H9 (cell line): ENCODE measurements around the gene SORCS2. TPM values are rescaled to one million over a fixed set of nuclear protein-coding genes. Genes with fewer than 3 reads are reported as not detected.

Source experiments
- DNase-seq: peaks from one replicate; pipeline ENCODE4 v3.0.0-alpha.2; 2017
- H2AFZ ChIP-seq: one replicate; pipeline ENCODE4 v1.6.1; 2013; ENCODE audit warnings: mild to moderate bottlenecking, low read length, control low read depth, moderate library complexity
- H2AK5ac ChIP-seq: 2 replicates; pipeline ENCODE4 v1.6.1; 2013; ENCODE audit warnings: low read length, control low read depth, mixed read lengths; ENCODE audit not compliant: insufficient read length
- H2BK120ac ChIP-seq: one replicate; pipeline ENCODE4 v1.6.1; 2013; ENCODE audit warnings: low read depth, mild to moderate bottlenecking, low read length, control low read depth, inconsistent platforms; ENCODE audit not compliant: poor library complexity, severe bottlenecking
- H2BK12ac ChIP-seq: 2 replicates; pipeline ENCODE4 v1.6.1; 2013; ENCODE audit warnings: low read length, control low read depth, mixed read lengths, low read depth; ENCODE audit not compliant: insufficient read length
- H2BK15ac ChIP-seq: 2 replicates; pipeline ENCODE4 v1.6.1; 2013; ENCODE audit warnings: low read depth, low read length, control low read depth
- H2BK20ac ChIP-seq: one replicate; pipeline ENCODE4 v1.6.1; 2013; ENCODE audit warnings: low read depth, mild to moderate bottlenecking, low read length, control low read depth, inconsistent platforms; ENCODE audit not compliant: poor library complexity, severe bottlenecking
- H2BK5ac ChIP-seq: 2 replicates; pipeline ENCODE4 v1.6.1; 2013; ENCODE audit warnings: low read length, control low read depth, mixed read lengths; ENCODE audit not compliant: insufficient read length
- H3K14ac ChIP-seq: 2 replicates; pipeline ENCODE4 v1.6.1; 2013; ENCODE audit warnings: low read length, control low read depth; ENCODE audit not compliant: insufficient read depth
- H3K18ac ChIP-seq: 2 replicates; pipeline ENCODE4 v1.6.1; 2013; ENCODE audit warnings: low read depth, mild to moderate bottlenecking, mixed read lengths, low read length, control low read depth; ENCODE audit not compliant: insufficient read length
- H3K23ac ChIP-seq: 2 replicates; pipeline ENCODE4 v1.6.1; 2013; ENCODE audit warnings: low read length, control low read depth, mixed read lengths, low read depth; ENCODE audit not compliant: insufficient read length
- H3K23me2 ChIP-seq: 2 replicates; pipeline ENCODE4 v1.6.1; 2013; ENCODE audit warnings: low read depth, mild to moderate bottlenecking, mixed read lengths, low read length, control low read depth; ENCODE audit not compliant: insufficient read length, poor library complexity, severe bottlenecking
- H3K27ac ChIP-seq: 2 replicates; pipeline ENCODE4 v1.5.1; 2013; ENCODE audit warnings: low read length, control low read depth, mixed read lengths, low read depth; ENCODE audit not compliant: insufficient read length
- H3K27me3 ChIP-seq: 2 replicates; pipeline ENCODE4 v1.6.1; 2013; ENCODE audit warnings: low read length, control low read depth, inconsistent platforms; ENCODE audit not compliant: insufficient read depth
- H3K4ac ChIP-seq: 2 replicates; pipeline ENCODE4 v1.6.1; 2013; ENCODE audit warnings: low read depth, mild to moderate bottlenecking, control low read depth, inconsistent platforms, low read length, moderate library complexity
- H3K4me1 ChIP-seq: 2 replicates; pipeline ENCODE4 v1.6.1; 2013; ENCODE audit warnings: low read length, control low read depth, inconsistent platforms; ENCODE audit not compliant: insufficient read depth
- H3K4me2 ChIP-seq: 2 replicates; pipeline ENCODE4 v1.6.1; 2013; ENCODE audit warnings: low read length, control low read depth, mixed read lengths; ENCODE audit not compliant: insufficient read length, insufficient read depth
- H3K56ac ChIP-seq: 2 replicates; pipeline ENCODE4 v1.6.1; 2013; ENCODE audit warnings: low read depth, mild to moderate bottlenecking, mixed read lengths, low read length, control low read depth; ENCODE audit not compliant: insufficient read length
- H3K79me1 ChIP-seq: 2 replicates; pipeline ENCODE4 v1.6.1; 2013; ENCODE audit warnings: low read depth, mild to moderate bottlenecking, moderate library complexity, low read length, control low read depth, inconsistent platforms; ENCODE audit not compliant: insufficient read depth, poor library complexity, severe bottlenecking
- H3K79me2 ChIP-seq: 2 replicates; pipeline ENCODE4 v1.6.1; 2013; ENCODE audit warnings: low read length, control low read depth, inconsistent platforms; ENCODE audit not compliant: insufficient read depth
- H3K9ac ChIP-seq: 2 replicates; pipeline ENCODE4 v1.6.1; 2013; ENCODE audit warnings: low read length, control low read depth, mixed read lengths; ENCODE audit not compliant: insufficient read length; ENCODE audit errors: extremely low read depth
- H3K9me3 ChIP-seq: one replicate; pipeline ENCODE4 v1.6.1; 2013; ENCODE audit warnings: low read depth, low read length, inconsistent platforms; ENCODE audit not compliant: control insufficient read depth
- H3T11ph ChIP-seq: one replicate; pipeline ENCODE4 v1.6.1; 2013; ENCODE audit warnings: mild to moderate bottlenecking, low read length, control low read depth, inconsistent platforms
- H4K20me1 ChIP-seq: one replicate; pipeline ENCODE4 v1.6.1; 2013; ENCODE audit not compliant: control insufficient read depth, insufficient read length, insufficient read depth
- H4K5ac ChIP-seq: 2 replicates; pipeline ENCODE4 v1.6.1; 2013; ENCODE audit warnings: low read depth, mild to moderate bottlenecking, mixed read lengths, low read length, control low read depth; ENCODE audit not compliant: insufficient read length
- H4K8ac ChIP-seq: replicated peaks from 2 replicates; pipeline ENCODE4 v1.6.1; 2013; ENCODE audit warnings: low read length, control low read depth, mixed read lengths, low read depth; ENCODE audit not compliant: insufficient read length
- H4K91ac ChIP-seq: 2 replicates; pipeline ENCODE4 v1.6.1; 2013; ENCODE audit warnings: low read depth, mild to moderate bottlenecking, moderate library complexity, mixed read lengths, low read length, control low read depth; ENCODE audit not compliant: insufficient read length
- H3K27ac Mint-ChIP-seq, 3 experiments: 2 replicates in 2 of 3; 3 replicates in 1 of 3; pipeline ENCODE4 v1.8.0; 2020 to 2021; ENCODE audit warnings: mixed read lengths in 3 of 3, mild to moderate bottlenecking in 1 of 3, moderate library complexity in 1 of 3
- H3K27me3 Mint-ChIP-seq: 2 replicates; pipeline ENCODE4 v1.8.0; 2021; ENCODE audit warnings: low read depth, mild to moderate bottlenecking, moderate library complexity, mixed read lengths
- H3K36me3 Mint-ChIP-seq, 3 experiments: 2 replicates in 2 of 3; 3 replicates in 1 of 3; pipeline ENCODE4 v1.8.0; 2020 to 2021; ENCODE audit warnings: low read depth in 3 of 3, mixed read lengths in 3 of 3; ENCODE audit not compliant: insufficient read depth in 1 of 3
- H3K4me1 Mint-ChIP-seq, 2 experiments: 2 replicates each; pipeline ENCODE4 v1.8.0; 2020; ENCODE audit warnings: mixed read lengths in 2 of 2
- H3K4me3 Mint-ChIP-seq, 2 experiments: 2 replicates in 1 of 2; 3 replicates in 1 of 2; pipeline ENCODE4 v1.8.0; 2020 to 2021; ENCODE audit warnings: mild to moderate bottlenecking in 2 of 2, mixed read lengths in 2 of 2, moderate library complexity in 1 of 2
- H3K9me3 Mint-ChIP-seq, 2 experiments: 2 replicates in 1 of 2; 3 replicates in 1 of 2; pipeline ENCODE4 v1.8.0; 2020; ENCODE audit warnings: mild to moderate bottlenecking in 2 of 2, mixed read lengths in 2 of 2, moderate library complexity in 1 of 2
- CTCF ChIP-seq: fragments of 200-600 bp; sonication (generic); conservative IDR thresholded peaks from 3 replicates; pipeline ENCODE4 v1.8.0; 2021; ENCODE audit warnings: antibody characterized with exemption, mild to moderate bottlenecking
- WGBS: extraction: QIAGEN DNeasy Blood & Tissue Kit; methylation state at CpG from one replicate; pipeline ENCODE4 v1.1.7; 2013; ENCODE audit warnings: missing lambda C conversion rate, low lambda C conversion rate, mixed read lengths; ENCODE audit not compliant: insufficient read length; ENCODE audit errors: extremely low coverage; 5-methylcytosine and 5-hydroxymethylcytosine counted together
- total RNA-seq: library from RNA; stranded (reverse); gene quantifications from 2 replicates; pipeline ENCODE4 v1.2.1, GENCODE V29; 2021

Gene SORCS2
- total RNA-seq, 1 experiment from 2014 or later, result 0.57 TPM

- no peak for TF ChIP-seq CTCF
- H3K23me2 ChIP-seq, result no peaks in the 10 kb centered on the region
- Mint-ChIP-seq H3K27me3 (no peaks in the 10 kb centered on the region; the same call in 1 of the 2 replicates), H3K36me3 (no peaks in the 10 kb centered on the region), H3K27ac (no peak overlapping the region), H3K4me1 (no peaks in the 10 kb centered on the region), H3K9me3 (peaks cover 0 to 3% of the 10 kb centered on the region in 2 experiments; a peak in 1 of 5 replicates), H3K4me3 (no peak overlapping the region)
- H4K8ac ChIP-seq, result no peak overlapping the region
- H3K27ac ChIP-seq, result no peak overlapping the region
- H2BK12ac ChIP-seq, result no peak overlapping the region
- H4K91ac ChIP-seq, result no peak overlapping the region
- H3K23ac ChIP-seq, result no peak overlapping the region
- H3K4ac ChIP-seq, result no peak overlapping the region
- no peak overlapping the region for H2BK15ac ChIP-seq
- H2BK120ac ChIP-seq, result no peak overlapping the region
- H3K18ac ChIP-seq, result no peak overlapping the region
- H4K5ac ChIP-seq, result no peak overlapping the region
- H3K9me3 ChIP-seq, result no peaks in the 10 kb centered on the region
- H3K14ac ChIP-seq, result no peak overlapping the region; the same call in 1 of the 2 replicates
- no peak overlapping the region for H3T11ph ChIP-seq
- no peaks in the 10 kb centered on the region for H3K79me1 ChIP-seq
- no peak for DNase-seq
- no peak overlapping the region for H3K4me2 ChIP-seq
- H2BK20ac ChIP-seq, result no peak overlapping the region
- WGBS, result no CpG with 5 or more reads among the region's 6 CpGs
- H4K20me1 ChIP-seq, result no peaks in the 10 kb centered on the region
- no peak overlapping the region for H2AFZ ChIP-seq
- no peak overlapping the region for H2AK5ac ChIP-seq
- H3K79me2 ChIP-seq, result no peaks in the 10 kb centered on the region
- H3K27me3 ChIP-seq, result no peaks in the 10 kb centered on the region
- no peak overlapping the region for H3K56ac ChIP-seq
- H3K9ac ChIP-seq, result no peak overlapping the region
- no peaks in the 10 kb centered on the region for H3K4me1 ChIP-seq
- H2BK5ac ChIP-seq, result no peak overlapping the region
These were observed 498.7 kb downstream of the SORCS2 start for GRCh38 chr4:7691061-7691460.
